Naive thymus-derived CD4-positive, alpha-beta T cell (primary cell): ENCODE results near the gene PTP4A1. TPM values are rescaled to one million over a fixed set of nuclear protein-coding genes. Genes with fewer than 3 reads are reported as not detected.
A peak's percentile ranks its signal among the peaks of the same experiment; 100 is the strongest.

Experiments used
- ATAC-seq: fragments of 150-1000 bp; cut with Tn5 transposase; 2 replicates; pipeline ENCODE4 v1.10.0; 2021; ENCODE audit warnings: mild to moderate bottlenecking, moderate library complexity
- CTCF ChIA-PET: fragments of 350-600 bp; sonication (Branson Sonifier 250); formaldehyde crosslinking; loops from one replicate; lab custom pipeline; 2021; ENCODE audit warnings: antibody characterized with exemption; lab: Charles Lee
- POLR2A ChIA-PET: fragments of 350-600 bp; sonication (Branson Sonifier 250); formaldehyde crosslinking; loops from one replicate; lab custom pipeline; 2021; ENCODE audit warnings: antibody characterized with exemption, inconsistent platforms; lab: Charles Lee
- DNase-seq, 9 donors: peaks; one replicate each; pipeline versions ENCODE4 v3.0.0 to v3.0.0-alpha.2; 2020 to 2022; ENCODE audit warnings: mixed read lengths in 1 of 9
- H3K27ac ChIP-seq: one replicate; pipeline ENCODE4 v1.7.0; 2013; ENCODE audit warnings: mild to moderate bottlenecking, low read depth, low read length, moderate library complexity
- H3K27me3 ChIP-seq, 2 donors: one replicate each; pipeline ENCODE4 v1.7.0; 2013; ENCODE audit warnings: low read length in 2 of 2, mild to moderate bottlenecking in 2 of 2, moderate library complexity in 2 of 2; ENCODE audit not compliant: control insufficient read depth in 2 of 2, insufficient read depth in 2 of 2
- H3K36me3 ChIP-seq, 3 experiments: 1 replicate in 2 of 3; 2 replicates in 1 of 3; pipeline ENCODE4 v1.7.0; 2013; ENCODE audit warnings: low read length in 3 of 3, mild to moderate bottlenecking in 3 of 3, moderate library complexity in 1 of 3; ENCODE audit not compliant: insufficient read depth in 3 of 3, control insufficient read depth in 2 of 3
- H3K4me1 ChIP-seq, 2 donors: one replicate each; pipeline ENCODE4 v1.7.0; 2013; ENCODE audit warnings: low read length in 2 of 2, mild to moderate bottlenecking in 2 of 2, moderate library complexity in 1 of 2; ENCODE audit not compliant: control insufficient read depth in 2 of 2, insufficient read depth in 2 of 2
- H3K4me3 ChIP-seq: 2 replicates; pipeline ENCODE4 v1.7.0; 2013; ENCODE audit warnings: mild to moderate bottlenecking, low read length
- H3K9me3 ChIP-seq, 3 experiments: 1 replicate in 2 of 3; 2 replicates in 1 of 3; pipeline ENCODE4 v1.7.0; 2013; ENCODE audit warnings: low read length in 3 of 3; ENCODE audit not compliant: control insufficient read depth in 2 of 3
- H3K27ac Mint-ChIP-seq, 9 donors: one replicate each; pipeline ENCODE4 v1.8.0; 2020 to 2022; ENCODE audit warnings: mixed read lengths in 9 of 9, mild to moderate bottlenecking in 8 of 9, moderate library complexity in 5 of 9, inconsistent platforms in 2 of 9
- H3K27me3 Mint-ChIP-seq, 5 donors: one replicate each; pipeline ENCODE4 v1.8.0; 2021 to 2022; ENCODE audit warnings: mixed read lengths in 5 of 5, mild to moderate bottlenecking in 1 of 5
- H3K36me3 Mint-ChIP-seq, 5 donors: one replicate each; pipeline ENCODE4 v1.8.0; 2020 to 2022; ENCODE audit warnings: mixed read lengths in 5 of 5, mild to moderate bottlenecking in 3 of 5, inconsistent platforms in 1 of 5
- H3K4me1 Mint-ChIP-seq, 7 donors: one replicate each; pipeline ENCODE4 v1.8.0; 2020 to 2022; ENCODE audit warnings: mixed read lengths in 7 of 7, mild to moderate bottlenecking in 3 of 7, inconsistent platforms in 1 of 7
- H3K4me3 Mint-ChIP-seq, 10 donors: one replicate each; pipeline ENCODE4 v1.8.0; 2020 to 2022; ENCODE audit warnings: mild to moderate bottlenecking in 10 of 10, mixed read lengths in 10 of 10, moderate library complexity in 6 of 10, inconsistent platforms in 2 of 10
- H3K9me3 Mint-ChIP-seq, 11 donors: one replicate each; pipeline ENCODE4 v1.8.0; 2020 to 2022; ENCODE audit warnings: mixed read lengths in 11 of 11, mild to moderate bottlenecking in 4 of 11, inconsistent platforms in 1 of 11, moderate library complexity in 1 of 11
- intact Hi-C, 2 donors: fragments of 100-400 bp; cut with micrococcal nuclease; formaldehyde crosslinking; loops; one replicate each; pipeline ENCODE4 v1.15.1; 2023
- polyA plus RNA-seq, 2 donors: library from polyadenylated mRNA; unstranded; fragments of 300-500 nt; fragmentation: Illumina TruSeq; gene quantifications; one replicate each; pipeline ENCODE4 v1.2.3, GENCODE V29; 2021
- total RNA-seq, 6 experiments: library from RNA in 5 of 6; stranded (reverse) in 5 of 6; gene quantifications; 1 replicate in 5 of 6; 2 replicates in 1 of 6; pipeline ENCODE4 v1.2.3 and lab custom pipeline; 2021 to 2026

The PTP4A1 gene
- total and polyA plus RNA-seq, 7 experiments from 2014 or later: 26.4 to 165 (median 47.5) TPM

DNA sequence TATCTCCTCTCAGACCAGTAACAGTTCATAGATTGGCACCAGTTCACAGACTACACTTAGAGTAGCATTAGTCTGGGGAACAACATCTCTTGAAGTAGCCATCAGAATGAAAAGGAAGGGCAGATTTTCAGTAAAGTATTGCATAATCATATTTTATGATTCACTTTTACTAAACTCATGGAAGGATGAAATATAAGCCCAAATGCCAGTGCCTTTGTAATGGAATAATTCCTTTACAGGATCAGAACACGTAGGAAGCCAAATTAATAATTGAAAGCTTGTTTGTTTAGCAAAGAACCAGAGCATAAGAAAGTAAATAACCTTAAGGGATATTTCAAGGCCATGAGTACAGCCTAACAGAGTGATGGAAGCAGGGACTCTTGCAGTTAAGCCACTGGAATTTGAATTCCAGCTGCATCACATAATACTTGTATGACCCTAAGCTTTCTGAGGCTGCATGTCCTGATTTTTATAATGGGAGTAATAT is 11.4 kb upstream of the PTP4A1 start:
- no peak overlapping the region for H3K4me3 Mint-ChIP-seq
- no peak overlapping the region for H3K27ac ChIP-seq
- H3K27me3 ChIP-seq: no peaks in the 10 kb centered on the region
- no peak overlapping the region for H3K4me3 ChIP-seq
- no peak overlapping the region for H3K27ac Mint-ChIP-seq
- H3K4me1 ChIP-seq: no peaks in the 10 kb centered on the region
- no peak for DNase-seq
- H3K36me3 Mint-ChIP-seq: no peaks in the 10 kb centered on the region
- no peaks in the 10 kb centered on the region for H3K36me3 ChIP-seq
- H3K9me3 Mint-ChIP-seq: peaks cover 0 to 2% (median 0%) of the 10 kb centered on the region in 11 donors
- no peak for ATAC-seq
- peaks cover 0 to 29% (median 24%) of the 10 kb centered on the region in 5 donors for H3K27me3 Mint-ChIP-seq
- CTCF ChIA-PET: no interaction called here
- no peaks in the 10 kb centered on the region for H3K9me3 ChIP-seq
- peaks cover 0 to 3% (median 0%) of the 10 kb centered on the region in 7 donors for H3K4me1 Mint-ChIP-seq
- POLR2A ChIA-PET: no interaction called here
- intact Hi-C loops: no loop called here

DNA sequence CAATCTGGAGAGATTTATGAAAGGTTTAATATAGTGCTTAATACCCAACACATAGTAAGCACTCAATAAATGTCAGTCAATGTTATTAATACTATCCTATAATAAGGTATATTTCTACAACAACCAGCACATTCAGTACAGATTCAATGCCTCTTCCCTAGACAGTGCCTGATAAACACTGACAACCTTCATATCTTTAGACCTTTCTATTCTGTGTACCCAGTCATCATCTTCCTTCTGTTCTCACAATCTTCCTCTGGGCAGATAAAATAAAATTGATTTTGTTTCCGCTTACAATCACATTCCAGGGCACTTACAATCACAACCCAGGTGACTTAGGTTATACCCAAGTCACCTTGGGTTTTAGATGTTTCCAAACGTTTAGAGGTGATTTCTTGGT is 11.0 kb upstream of the PTP4A1 start:
- POLR2A ChIA-PET: no interaction called here
- Mint-ChIP-seq H3K9me3 (peaks cover 0 to 2% (median 0%) of the 10 kb centered on the region in 11 donors), H3K4me1 (peaks cover 0 to 3% (median 0%) of the 10 kb centered on the region in 7 donors), H3K4me3 (no peak overlapping the region), H3K27ac (no peak overlapping the region), H3K27me3 (peaks cover 0 to 32% (median 21%) of the 10 kb centered on the region in 5 donors), H3K36me3 (no peaks in the 10 kb centered on the region)
- H3K9me3 ChIP-seq: no peaks in the 10 kb centered on the region
- ATAC-seq: no peak
- no peak overlapping the region for H3K4me3 ChIP-seq
- no peaks in the 10 kb centered on the region for H3K4me1 ChIP-seq
- no peaks in the 10 kb centered on the region for H3K36me3 ChIP-seq
- no peaks in the 10 kb centered on the region for H3K27me3 ChIP-seq
- no peak for DNase-seq
- intact Hi-C loops: no loop called here
- H3K27ac ChIP-seq: no peak overlapping the region
- CTCF ChIA-PET: no interaction called here

DNA sequence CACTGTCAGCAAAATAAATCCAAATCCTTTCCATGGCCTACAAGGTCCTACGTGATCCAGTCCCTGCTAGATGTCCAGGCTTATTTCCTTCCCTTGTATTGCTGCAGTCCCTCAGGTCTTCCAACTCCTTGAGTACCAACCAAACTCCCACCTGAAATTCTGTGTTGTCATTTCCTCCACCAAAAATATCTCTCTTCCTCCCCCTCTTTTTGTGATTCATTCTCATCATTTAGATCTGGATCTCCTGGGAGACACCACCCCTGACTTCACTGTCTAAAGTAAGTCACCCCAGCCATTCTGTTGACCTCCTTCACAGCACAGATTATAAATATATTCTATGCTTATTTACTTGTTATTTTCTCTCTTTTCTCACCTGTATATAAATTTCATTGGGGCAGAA is 9.0 kb upstream of the PTP4A1 start:
- no peak overlapping the region for H3K27ac ChIP-seq
- H3K27me3 ChIP-seq: no peaks in the 10 kb centered on the region
- peaks cover 0 to 5% (median 3%) of the 10 kb centered on the region in 5 donors for H3K36me3 Mint-ChIP-seq
- H3K9me3 ChIP-seq: no peaks in the 10 kb centered on the region
- ATAC-seq (no peak), DNase-seq (no peak)
- H3K4me1 Mint-ChIP-seq: peaks cover 0 to 3% (median 0%) of the 10 kb centered on the region in 7 donors
- intact Hi-C loops: no loop called here
- no peak overlapping the region for H3K27ac Mint-ChIP-seq
- H3K4me3 ChIP-seq: no peak overlapping the region
- no peaks in the 10 kb centered on the region for H3K36me3 ChIP-seq
- H3K27me3 Mint-ChIP-seq: peaks cover 0 to 29% (median 12%) of the 10 kb centered on the region in 5 donors
- no peaks in the 10 kb centered on the region for H3K4me1 ChIP-seq
- POLR2A ChIA-PET: no interaction called here
- no peak overlapping the region for H3K4me3 Mint-ChIP-seq
- CTCF ChIA-PET: no interaction called here
- peaks cover 0 to 2% (median 0%) of the 10 kb centered on the region in 11 donors for H3K9me3 Mint-ChIP-seq

DNA sequence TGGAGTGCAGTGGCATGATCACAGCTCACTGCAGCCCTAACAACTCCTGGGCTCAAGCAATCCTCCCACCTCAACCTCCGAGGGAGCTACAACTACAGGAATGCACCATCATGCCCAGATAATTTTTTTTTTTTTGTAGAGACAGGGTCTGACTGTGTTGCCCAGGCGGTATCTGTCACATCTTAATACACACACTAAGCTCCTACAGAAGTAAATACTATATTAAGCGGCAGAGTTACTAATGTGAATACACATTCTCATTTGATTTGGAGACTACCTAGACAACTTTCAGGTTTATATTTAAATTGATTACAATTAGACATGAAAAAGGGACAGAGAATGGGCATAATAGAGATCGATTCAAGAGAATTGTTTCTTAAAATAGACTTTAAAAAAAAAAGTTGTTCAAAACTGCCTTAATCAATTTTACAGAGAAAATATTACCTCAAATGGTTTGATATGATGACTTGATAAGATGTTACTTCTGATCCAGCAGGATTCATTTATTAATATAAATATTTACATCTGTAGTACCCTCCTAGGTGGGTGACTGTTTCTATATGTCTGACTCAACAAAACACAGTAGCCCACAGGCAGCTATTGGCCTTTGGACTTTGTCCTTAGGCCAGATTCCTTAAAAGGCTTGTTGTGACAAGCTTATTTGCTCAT is 7.1 kb upstream of the PTP4A1 start:
- Histone ChIP-seq H3K27ac (no peak overlapping the region), H3K4me3 (no peak overlapping the region), H3K27me3 (no peaks in the 10 kb centered on the region), H3K9me3 (no peaks in the 10 kb centered on the region), H3K4me1 (no peaks in the 10 kb centered on the region), H3K36me3 (no peaks in the 10 kb centered on the region)
- no peak overlapping the region for H3K27ac Mint-ChIP-seq
- H3K27me3 Mint-ChIP-seq: peaks cover 0 to 21% (median 9%) of the 10 kb centered on the region in 5 donors
- ATAC-seq (no peak), DNase-seq (no peak)
- H3K36me3 Mint-ChIP-seq: peaks cover 0 to 5% (median 3%) of the 10 kb centered on the region in 5 donors
- H3K9me3 Mint-ChIP-seq: peaks cover 0 to 2% (median 0%) of the 10 kb centered on the region in 11 donors
- H3K4me3 Mint-ChIP-seq: no peak overlapping the region
- CTCF ChIA-PET: no interaction called here
- intact Hi-C loops: no loop called here
- POLR2A ChIA-PET: interaction anchor here (1.1 kb wide), 1 partner anchor 70 kb away, joined by 3 read pairs; the partner anchor contains the start of gene PHF3
- peaks cover 0 to 3% (median 0%) of the 10 kb centered on the region in 7 donors for H3K4me1 Mint-ChIP-seq

DNA sequence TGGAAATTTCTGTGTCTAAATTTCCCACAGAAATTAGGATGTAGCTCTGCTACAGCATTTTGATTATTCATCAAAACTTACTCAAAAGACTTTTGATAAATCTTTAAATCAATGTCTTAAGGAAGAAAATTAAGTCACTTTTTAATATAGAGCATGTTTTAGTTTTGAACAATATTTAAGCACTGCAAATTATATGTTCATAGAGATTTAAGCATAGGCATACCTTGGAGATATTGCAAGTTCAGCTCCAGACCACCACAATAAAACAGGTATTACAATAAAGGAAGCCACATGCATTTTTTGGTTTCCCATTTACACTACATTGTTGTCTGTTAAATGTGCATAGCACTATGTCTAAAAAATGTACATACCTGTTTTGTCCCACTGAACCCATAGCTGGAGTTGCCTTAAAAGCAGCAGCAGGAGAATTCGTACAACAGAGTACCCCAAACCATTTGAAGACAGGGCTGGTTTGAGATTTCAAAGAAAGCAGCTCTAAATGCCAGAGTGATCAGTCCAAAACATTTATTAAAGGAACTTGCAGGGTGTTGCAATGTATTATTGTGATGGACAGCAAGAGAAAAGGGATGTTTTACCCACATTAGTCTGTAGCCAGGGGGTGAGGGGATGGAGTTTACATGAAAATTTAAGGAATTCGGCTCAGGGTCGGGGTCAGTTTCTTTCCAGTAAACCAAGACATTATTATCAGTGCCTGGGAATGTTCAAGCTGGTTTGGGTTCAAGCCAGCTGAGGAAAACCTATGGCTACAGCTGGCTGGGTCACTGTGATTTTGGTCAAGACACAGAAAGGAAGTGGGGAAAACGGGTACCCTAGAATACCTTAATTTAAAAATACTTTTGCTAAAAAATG is 6.3 kb upstream of the PTP4A1 start:
- Histone ChIP-seq H3K9me3 (no peaks in the 10 kb centered on the region), H3K36me3 (no peaks in the 10 kb centered on the region), H3K4me3 (no peak overlapping the region), H3K27me3 (no peaks in the 10 kb centered on the region), H3K27ac (no peak overlapping the region), H3K4me1 (no peaks in the 10 kb centered on the region)
- Mint-ChIP-seq H3K36me3 (peaks cover 0 to 5% (median 3%) of the 10 kb centered on the region in 5 donors), H3K4me3 (no peak overlapping the region), H3K27ac (peak overlapping the region in 1 of 9 donors; percentile 28), H3K9me3 (peaks cover 0 to 2% (median 0%) of the 10 kb centered on the region in 11 donors), H3K4me1 (peaks cover 0 to 5% (median 0%) of the 10 kb centered on the region in 7 donors), H3K27me3 (peaks cover 0 to 15% (median 5%) of the 10 kb centered on the region in 5 donors)
- ChIA-PET CTCF (no interaction called here), POLR2A (interaction anchor here (1.1 kb wide), 1 partner anchor 69 kb away, joined by 3 read pairs; the partner anchor contains the start of gene PHF3)
- intact Hi-C loops: no loop called here
- DNase-seq: no peak
- no peak for ATAC-seq

DNA sequence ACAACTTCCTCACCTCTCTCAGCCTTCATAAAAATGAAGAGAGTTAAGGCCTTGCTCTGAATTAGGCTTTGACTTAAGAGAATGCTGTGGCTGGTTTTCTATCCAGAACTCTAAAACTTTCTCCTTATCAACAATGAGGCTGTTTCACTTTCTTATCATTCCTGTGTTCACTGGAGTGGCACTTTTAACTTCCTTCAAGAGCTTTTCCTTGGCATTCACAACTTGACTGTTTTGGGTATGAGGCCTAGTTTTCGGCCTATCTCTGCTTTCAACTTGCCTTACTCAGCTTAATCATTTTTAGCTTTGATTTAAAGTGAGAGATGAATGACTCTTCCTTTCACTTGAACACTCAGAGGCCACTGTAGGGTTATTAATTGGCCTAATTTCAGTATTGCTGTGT is 4.3 kb upstream of the PTP4A1 start:
- Histone ChIP-seq H3K4me1 (peaks cover 0 to 4% of the 10 kb centered on the region in 2 donors), H3K27me3 (no peaks in the 10 kb centered on the region), H3K4me3 (no peak overlapping the region), H3K9me3 (no peaks in the 10 kb centered on the region), H3K27ac (no peak overlapping the region), H3K36me3 (peaks cover 0 to 5% (median 0%) of the 10 kb centered on the region in 3 experiments)
- DNase-seq: no peak
- ATAC-seq: no peak
- Mint-ChIP-seq H3K4me3 (no peak overlapping the region), H3K27me3 (peaks cover 0 to 15% (median 5%) of the 10 kb centered on the region in 5 donors), H3K9me3 (peaks cover 0 to 3% (median 0%) of the 10 kb centered on the region in 11 donors), H3K4me1 (peaks cover 0 to 13% (median 9%) of the 10 kb centered on the region in 7 donors), H3K27ac (no peak overlapping the region), H3K36me3 (peaks cover 0 to 5% (median 3%) of the 10 kb centered on the region in 5 donors)
- intact Hi-C loops: no loop called here
- ChIA-PET CTCF (no interaction called here), POLR2A (no interaction called here)
